OCI-LY1 (cell line): Measurements from ENCODE around the gene NTRK3.

ENCODE experiments used
- H2AFZ ChIP-seq: fragments of 200-600 bp; sonication (generic), shearing (Covaris generic); 2 replicates; pipeline ENCODE4 v1.6.0; 2014; ENCODE audit warnings: antibody characterized with exemption, mild to moderate bottlenecking, low read length
- H3F3A ChIP-seq: fragments of 200-600 bp; sonication (generic), shearing (Covaris generic); 2 replicates; pipeline ENCODE4 v1.6.0; 2014; ENCODE audit warnings: mild to moderate bottlenecking, antibody characterized with exemption, low read length, moderate library complexity; ENCODE audit not compliant: insufficient read depth
- H3K27ac ChIP-seq: fragments of 200-600 bp; sonication (generic); 2 replicates; pipeline ENCODE4 v1.5.1; 2014; ENCODE audit warnings: low read length, mixed run types, mild to moderate bottlenecking, low read depth; ENCODE audit not compliant: poor library complexity, severe bottlenecking
- H3K27me3 ChIP-seq: fragments of 200-600 bp; sonication (generic); 2 replicates; pipeline ENCODE4 v1.6.0; 2014; ENCODE audit warnings: antibody characterized with exemption, mild to moderate bottlenecking, low read length, moderate library complexity; ENCODE audit not compliant: insufficient read depth
- H3K36me3 ChIP-seq: fragments of 200-600 bp; sonication (generic); 2 replicates; pipeline ENCODE4 v1.6.1; 2014; ENCODE audit warnings: mild to moderate bottlenecking, antibody characterized with exemption, low read length, moderate library complexity, mixed read lengths; ENCODE audit not compliant: insufficient read depth
- H3K4me1 ChIP-seq: fragments of 200-600 bp; sonication (generic); 2 replicates; pipeline ENCODE4 v1.5.1; 2014; ENCODE audit warnings: mild to moderate bottlenecking, low read length, moderate library complexity; ENCODE audit not compliant: insufficient read depth, severe bottlenecking
- H3K4me2 ChIP-seq: fragments of 200-600 bp; sonication (generic), shearing (Covaris generic); 2 replicates; pipeline ENCODE4 v1.6.1; 2014; ENCODE audit warnings: low read length
- H3K4me3 ChIP-seq: fragments of 200-600 bp; sonication (generic); 2 replicates; pipeline ENCODE4 v1.5.1; 2014; ENCODE audit warnings: low read length, low read depth, mild to moderate bottlenecking, mixed read lengths; ENCODE audit not compliant: poor library complexity, severe bottlenecking
- H3K79me2 ChIP-seq: fragments of 200-600 bp; shearing (Covaris generic); 2 replicates; pipeline ENCODE4 v1.6.1; 2016; ENCODE audit warnings: mixed run types, low read length, mixed read lengths; ENCODE audit not compliant: insufficient read depth
- H3K9ac ChIP-seq: fragments of 200-600 bp; sonication (generic), shearing (Covaris generic); 2 replicates; pipeline ENCODE4 v1.6.1; 2014; ENCODE audit warnings: mild to moderate bottlenecking, low read length, mixed read lengths
- H3K9me2 ChIP-seq: fragments of 200-600 bp; sonication (generic), shearing (Covaris generic); 2 replicates; pipeline ENCODE4 v1.6.1; 2014; ENCODE audit warnings: low read depth, mild to moderate bottlenecking, low read length, mixed read lengths
- H3K9me3 ChIP-seq: fragments of 200-600 bp; shearing (Covaris generic); 2 replicates; pipeline ENCODE4 v1.6.1; 2014; ENCODE audit warnings: low read length, mixed read lengths
- H4K20me1 ChIP-seq: fragments of 200-600 bp; sonication (generic), shearing (Covaris generic); 2 replicates; pipeline ENCODE4 v1.6.0; 2016; ENCODE audit warnings: mild to moderate bottlenecking, low read length; ENCODE audit not compliant: insufficient read depth
- CTCF ChIP-seq: fragments of 200-600 bp; sonication (generic), shearing (Covaris generic); IDR thresholded peaks from 2 replicates; pipeline ENCODE4 v1.5.1; 2017; ENCODE audit warnings: mild to moderate bottlenecking, antibody characterized with exemption, low read length, moderate library complexity, mixed read lengths
- EZH2 ChIP-seq: fragments of 200-600 bp; sonication (generic), shearing (Covaris generic); IDR thresholded peaks from 2 replicates; pipeline ENCODE4 v1.8.0; 2017; ENCODE audit warnings: borderline replicate concordance, mixed run types, mild to moderate bottlenecking, antibody characterized with exemption, low read length, moderate library complexity, mixed read lengths

The NTRK3 gene

GRCh38 chr15:87930457-87930856 is 326.1 kb downstream of the NTRK3 start:
- Histone ChIP-seq H3K4me3 (no peak overlapping the region), H3K27ac (no peak overlapping the region), H3K79me2 (no peaks in the 10 kb centered on the region), H3K4me1 (no peaks in the 10 kb centered on the region), H3K27me3 (no peaks in the 10 kb centered on the region), H3K4me2 (no peak overlapping the region), H2AFZ (no peak overlapping the region), H3K36me3 (no peaks in the 10 kb centered on the region), H3K9ac (no peak overlapping the region), H4K20me1 (no peaks in the 10 kb centered on the region), H3F3A (no peaks in the 10 kb centered on the region), H3K9me3 (no peaks in the 10 kb centered on the region), H3K9me2 (no peaks in the 10 kb centered on the region)
- TF ChIP-seq CTCF (no peak), EZH2 (no peak)

GRCh38 chr15:87929841-87930240 is 326.7 kb downstream of the NTRK3 start:
- H3K36me3 ChIP-seq, result no peaks in the 10 kb centered on the region
- no peaks in the 10 kb centered on the region for H4K20me1 ChIP-seq
- H3K4me1 ChIP-seq, result no peaks in the 10 kb centered on the region
- H3K27ac ChIP-seq, result no peak overlapping the region
- no peaks in the 10 kb centered on the region for H3K27me3 ChIP-seq
- H3K4me2 ChIP-seq, result no peak overlapping the region
- H3F3A ChIP-seq, result no peaks in the 10 kb centered on the region
- no peak overlapping the region for H3K4me3 ChIP-seq
- H3K9ac ChIP-seq, result no peak overlapping the region
- H3K9me2 ChIP-seq, result no peaks in the 10 kb centered on the region
- H2AFZ ChIP-seq, result no peak overlapping the region
- H3K79me2 ChIP-seq, result no peaks in the 10 kb centered on the region
- no peaks in the 10 kb centered on the region for H3K9me3 ChIP-seq
- no peak for TF ChIP-seq CTCF
- TF ChIP-seq EZH2, result no peak

- TF ChIP-seq CTCF, result no peak
- no peak for TF ChIP-seq EZH2
- H2AFZ ChIP-seq, result no peak overlapping the region
- H3K4me1 ChIP-seq, result no peaks in the 10 kb centered on the region
- H3K9ac ChIP-seq, result no peak overlapping the region
- no peak overlapping the region for H3K4me3 ChIP-seq
- no peaks in the 10 kb centered on the region for H3K9me3 ChIP-seq
- no peaks in the 10 kb centered on the region for H3K79me2 ChIP-seq
- H3K27me3 ChIP-seq, result no peaks in the 10 kb centered on the region
- no peaks in the 10 kb centered on the region for H3F3A ChIP-seq
- H3K36me3 ChIP-seq, result no peaks in the 10 kb centered on the region
- no peak overlapping the region for H3K27ac ChIP-seq
- no peaks in the 10 kb centered on the region for H3K9me2 ChIP-seq
- no peaks in the 10 kb centered on the region for H4K20me1 ChIP-seq
- H3K4me2 ChIP-seq, result no peak overlapping the region
Measured at GRCh38 chr15:87924433-87924832, 332.1 kb downstream of the NTRK3 start.
